PC-3 (cell line): ENCODE results near the gene CST1. TPM values are rescaled to one million over a fixed set of nuclear protein-coding genes. Genes with fewer than 3 reads are reported as not detected.
A peak's percentile ranks its signal among the peaks of the same experiment; 100 is the strongest.

Experiments used
- ATAC-seq: fragments of 200-7000 bp; cut with Tn5 transposase; 2 replicates; pipeline ENCODE4 v1.9.1; 2020; ENCODE audit warnings: mild to moderate bottlenecking, moderate library complexity
- BruUV-seq: library from RNA; stranded (reverse); fragments of 400-500 nt; replicated peaks from 2 replicates; lab custom pipeline; 2021; lab: Mats Ljungman, UMichigan
- CTCF ChIA-PET: fragments of 300-600 bp; sonication (Branson Sonifier 250); formaldehyde crosslinking; loops from one replicate; lab custom pipeline; 2022; ENCODE audit warnings: antibody characterized with exemption; lab: Charles Lee
- POLR2A ChIA-PET: fragments of 300-600 bp; sonication (Branson Sonifier 250); formaldehyde crosslinking; loops from one replicate; lab custom pipeline; 2022; ENCODE audit warnings: antibody characterized with exemption; ENCODE audit not compliant: unreplicated experiment; lab: Charles Lee
- DNase-seq: peaks from one replicate; pipeline ENCODE4 v3.0.0-alpha.2; 2015
- H2AFZ ChIP-seq: fragments of 300-600 bp; sonication (generic); 2 replicates; pipeline ENCODE4 v1.6.0; 2016; ENCODE audit warnings: antibody characterized with exemption, low read length
- H3F3A ChIP-seq: fragments of 300-600 bp; sonication (generic); one replicate; pipeline ENCODE4 v1.6.0; 2017; ENCODE audit warnings: antibody characterized with exemption, low read length, control low read depth, mild to moderate bottlenecking; ENCODE audit not compliant: unreplicated experiment
- H3K27ac ChIP-seq: fragments of 300-600 bp; sonication (generic); 2 replicates; pipeline ENCODE4 v1.5.1; 2016; ENCODE audit warnings: mild to moderate bottlenecking, low read length
- H3K27me3 ChIP-seq: fragments of 300-600 bp; sonication (generic); 2 replicates; pipeline ENCODE4 v1.6.1; 2016; ENCODE audit warnings: low read length, mixed read lengths
- H3K36me3 ChIP-seq: fragments of 300-600 bp; sonication (generic); 2 replicates; pipeline ENCODE4 v1.6.1; 2016; ENCODE audit warnings: low read depth, mixed run types, low read length, mixed read lengths
- H3K4me1 ChIP-seq: fragments of 300-600 bp; sonication (generic); 2 replicates; pipeline ENCODE4 v1.5.1; 2016; ENCODE audit warnings: low read length; ENCODE audit not compliant: insufficient read depth
- H3K4me2 ChIP-seq: fragments of 300-600 bp; sonication (generic); 2 replicates; pipeline ENCODE4 v1.6.0; 2016; ENCODE audit warnings: low read length
- H3K4me3 ChIP-seq: fragments of 300-600 bp; sonication (generic); 2 replicates; pipeline ENCODE4 v1.5.1; 2016; ENCODE audit warnings: mild to moderate bottlenecking, low read length, mixed read lengths
- H3K79me2 ChIP-seq: fragments of 300-600 bp; sonication (generic); 2 replicates; pipeline ENCODE4 v1.6.1; 2017; ENCODE audit warnings: low read length, mixed read lengths
- H3K9ac ChIP-seq: fragments of 300-600 bp; sonication (generic); 2 replicates; pipeline ENCODE4 v1.6.0; 2016; ENCODE audit warnings: mild to moderate bottlenecking, low read length
- H3K9me2 ChIP-seq: fragments of 300-600 bp; sonication (generic); replicated peaks from 2 replicates; pipeline ENCODE4 v1.6.1; 2016; ENCODE audit warnings: mixed run types, low read length, mixed read lengths
- H3K9me3 ChIP-seq: fragments of 300-600 bp; sonication (generic); 2 replicates; pipeline ENCODE4 v1.6.1; 2016; ENCODE audit warnings: low read length, mixed read lengths
- H4K20me1 ChIP-seq: fragments of 300-600 bp; sonication (generic); 2 replicates; pipeline ENCODE4 v1.6.1; 2016; ENCODE audit warnings: low read length, mixed read lengths
- CTCF ChIP-seq: fragments of 300-600 bp; sonication (generic); conservative IDR thresholded peaks from 2 replicates; pipeline ENCODE4 v1.5.1; 2017; ENCODE audit warnings: antibody characterized with exemption, low read depth, mild to moderate bottlenecking, low read length
- EZH2 ChIP-seq: fragments of 300-600 bp; sonication (generic); IDR thresholded peaks from one replicate; pipeline ENCODE4 v1.6.1; 2017; ENCODE audit warnings: antibody characterized with exemption, mild to moderate bottlenecking, low read length; ENCODE audit not compliant: unreplicated experiment
- EZH2phosphoT487 ChIP-seq: fragments of 300-600 bp; sonication (generic); IDR thresholded peaks from 2 replicates; pipeline ENCODE4 v1.6.1; 2018; ENCODE audit warnings: mild to moderate bottlenecking, antibody characterized with exemption, low read length, borderline replicate concordance
- intact Hi-C: fragments of 100-400 bp; cut with micrococcal nuclease; formaldehyde crosslinking; loops from 2 replicates; pipeline ENCODE4 v1.9.0; 2023
- total RNA-seq: library from RNA; depleted of rRNA; stranded (reverse); fragments of >200 nt; gene quantifications from 2 replicates; pipeline ENCODE4 v1.2.3, GENCODE V29; 2014

The CST1 gene
- total RNA-seq, 1 experiment from 2014 or later = 0.22 TPM

- no peak for ATAC-seq
- no peak for DNase-seq
- Histone ChIP-seq H3K79me2 (no peaks in the 10 kb centered on the region), H3K9me3 (no peaks in the 10 kb centered on the region), H3F3A (no peaks in the 10 kb centered on the region), H3K27ac (no peak overlapping the region), H3K27me3 (no peaks in the 10 kb centered on the region), H3K4me2 (peak overlapping the region; percentile 27; the same call in 1 of the 2 replicates), H3K36me3 (no peaks in the 10 kb centered on the region), H4K20me1 (no peaks in the 10 kb centered on the region), H3K4me3 (no peak overlapping the region), H2AFZ (peak overlapping the region; percentile 40; the same call in 1 of the 2 replicates), H3K4me1 (peaks cover 15% of the 10 kb centered on the region), H3K9me2 (no peaks in the 10 kb centered on the region), H3K9ac (no peak overlapping the region)
- CTCF ChIA-PET = no interaction called here
- TF ChIP-seq EZH2phosphoT487 (no peak), CTCF (no peak), EZH2 (no peak)
- intact Hi-C loops = no loop called here
- POLR2A ChIA-PET = no interaction called here
- no TSS peak for BruUV-seq
Measured at GRCh38 chr20:23754731-23755130, 4.0 kb upstream of the CST1 start.

DNA sequence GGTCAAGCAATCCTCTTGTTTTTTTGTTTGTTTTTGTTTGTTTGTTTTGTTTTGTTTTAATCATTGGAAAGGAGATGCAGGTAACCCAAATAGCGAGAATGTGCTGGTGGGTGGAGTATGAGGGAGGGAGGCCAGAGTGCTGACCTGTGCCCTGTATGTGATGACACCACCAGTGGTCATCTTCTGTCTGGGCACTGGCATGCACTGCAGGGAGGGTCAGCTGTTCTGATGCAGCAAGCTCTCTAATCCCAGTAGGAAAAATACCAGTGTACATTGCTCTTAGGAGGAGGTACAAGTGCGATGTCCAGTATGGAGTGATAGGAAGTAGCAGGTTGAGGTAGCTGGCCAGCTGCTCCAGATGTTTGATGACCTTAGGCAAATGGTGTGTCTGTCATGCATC is 2.9 kb upstream of the CST1 start:
- BruUV-seq = no TSS peak
- intact Hi-C loops = no loop called here

DNA sequence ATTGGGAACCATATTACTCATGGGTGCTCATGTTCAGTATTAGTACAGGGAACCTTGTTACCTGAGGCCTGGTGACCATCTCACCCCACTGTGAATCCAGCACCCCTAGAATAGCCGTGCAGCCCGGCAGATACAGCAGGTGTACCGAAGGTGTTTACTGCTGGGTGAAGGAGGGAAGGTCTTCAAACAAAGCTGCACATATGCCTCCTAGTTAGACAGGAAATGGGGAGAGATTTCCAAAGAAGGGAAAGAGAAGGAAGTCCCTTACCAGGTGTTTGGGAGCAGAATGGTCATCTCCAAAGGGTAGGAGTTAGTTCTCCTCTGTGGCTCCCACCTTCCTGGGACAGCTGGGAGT is 2.4 kb upstream of the CST1 start:
- CTCF ChIA-PET = no interaction called here
- Histone ChIP-seq H3K4me2 (no peak overlapping the region), H3K9ac (no peak overlapping the region), H3K9me3 (no peaks in the 10 kb centered on the region), H3K27ac (no peak overlapping the region), H3K79me2 (no peaks in the 10 kb centered on the region), H3K27me3 (no peaks in the 10 kb centered on the region), H3K4me3 (no peak overlapping the region), H2AFZ (no peak overlapping the region), H3F3A (no peaks in the 10 kb centered on the region), H3K4me1 (peaks cover 15% of the 10 kb centered on the region), H3K9me2 (no peaks in the 10 kb centered on the region), H3K36me3 (no peaks in the 10 kb centered on the region), H4K20me1 (no peaks in the 10 kb centered on the region)
- no TSS peak for BruUV-seq
- POLR2A ChIA-PET = no interaction called here
- intact Hi-C loops = no loop called here
- no peak for ATAC-seq
- DNase-seq = no peak
- TF ChIP-seq CTCF (no peak), EZH2phosphoT487 (no peak), EZH2 (no peak)

More for the DNA sequence above, 2.9 kb upstream of the CST1 start:
- POLR2A ChIA-PET = no interaction called here
- H3K79me2 ChIP-seq = no peaks in the 10 kb centered on the region
- H2AFZ ChIP-seq = no peak overlapping the region
- H3K27ac ChIP-seq = no peak overlapping the region
- ATAC-seq (no peak), DNase-seq (no peak)
- no peak overlapping the region for H3K9ac ChIP-seq
- no peaks in the 10 kb centered on the region for H3K9me2 ChIP-seq
- no peak overlapping the region for H3K4me3 ChIP-seq
- CTCF ChIA-PET = no interaction called here
- H3K4me1 ChIP-seq = peaks cover 15% of the 10 kb centered on the region
- no peaks in the 10 kb centered on the region for H4K20me1 ChIP-seq
- no peak for TF ChIP-seq EZH2
- H3K9me3 ChIP-seq = no peaks in the 10 kb centered on the region
- H3K27me3 ChIP-seq = no peaks in the 10 kb centered on the region
- no peaks in the 10 kb centered on the region for H3K36me3 ChIP-seq
- no peaks in the 10 kb centered on the region for H3F3A ChIP-seq
- H3K4me2 ChIP-seq = no peak overlapping the region
